HG02642 (cell line): ENCODE data around the gene CPM.
"Not testable (repeated sequence)": the region's sequence is repeated elsewhere in the genome, so short reads cannot be mapped to it uniquely, and the experiment has no call there.

Source experiments
- ATAC-seq: cut with Tn5 transposase; IDR thresholded peaks from one replicate; pipeline ENCODE4 v1.9.1; 2021; ENCODE audit warnings: mild to moderate bottlenecking; ENCODE audit not compliant: unreplicated experiment, poor library complexity

Gene CPM

DNA sequence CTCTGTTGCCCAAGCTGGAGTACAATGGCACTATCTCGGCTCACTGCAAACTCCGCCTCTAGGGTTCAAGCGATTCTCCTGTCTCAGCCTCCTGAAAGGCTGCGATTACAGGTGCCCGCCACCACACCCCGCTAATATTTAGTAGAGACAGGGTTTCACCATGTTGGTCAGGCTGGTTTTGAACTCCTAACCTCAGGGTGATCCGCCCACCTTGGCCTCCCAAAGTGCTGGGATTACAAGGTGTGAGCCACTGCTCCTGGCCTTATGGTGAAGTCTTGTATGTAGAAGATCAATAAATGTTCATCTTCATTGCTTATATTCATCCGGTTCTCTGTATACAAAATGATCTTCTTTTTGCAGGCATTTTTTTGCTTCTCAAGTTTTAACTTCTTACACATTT lies 77.2 kb downstream of the CPM start:
- no peak for ATAC-seq

DNA sequence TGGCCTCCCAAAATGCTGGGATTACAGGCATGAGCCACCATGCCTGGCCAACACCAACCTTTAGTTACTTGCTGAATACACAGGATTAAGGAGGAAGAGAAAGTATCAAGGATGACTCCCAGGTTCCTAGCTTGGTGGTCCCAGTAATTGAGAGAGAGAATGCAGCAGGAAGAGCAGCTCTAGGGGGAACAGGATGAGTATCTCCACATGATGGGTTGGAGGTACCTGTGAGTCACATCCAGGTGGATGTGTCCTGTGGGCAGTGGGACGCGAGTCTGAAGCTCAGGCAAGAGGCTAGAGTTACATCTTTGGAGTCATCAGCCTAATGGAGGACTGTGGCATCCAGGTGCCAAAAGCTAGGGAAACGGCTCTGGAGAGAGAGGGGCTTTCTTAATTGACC lies 77.9 kb downstream of the CPM start:
- ATAC-seq = no peak

DNA sequence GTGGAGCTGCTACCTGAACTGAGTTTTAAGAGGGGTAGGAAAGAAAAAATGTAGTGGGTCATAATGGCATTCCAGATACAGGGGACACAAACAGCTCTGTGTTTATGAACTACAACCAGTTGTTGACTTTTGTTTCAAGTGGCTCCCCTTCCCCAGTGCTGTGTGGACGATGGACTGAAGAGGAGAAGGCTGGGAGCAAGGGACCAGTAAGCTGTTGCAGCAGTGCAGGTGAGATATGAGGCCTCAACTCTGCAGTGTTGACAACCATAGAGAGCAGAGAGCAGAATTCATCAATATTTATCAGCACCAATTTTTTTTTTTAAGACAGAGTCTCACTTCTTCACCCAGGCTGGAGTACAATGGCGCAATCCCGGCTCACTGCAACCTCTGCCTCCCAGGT lies 78.4 kb downstream of the CPM start:
- no peak for ATAC-seq

DNA sequence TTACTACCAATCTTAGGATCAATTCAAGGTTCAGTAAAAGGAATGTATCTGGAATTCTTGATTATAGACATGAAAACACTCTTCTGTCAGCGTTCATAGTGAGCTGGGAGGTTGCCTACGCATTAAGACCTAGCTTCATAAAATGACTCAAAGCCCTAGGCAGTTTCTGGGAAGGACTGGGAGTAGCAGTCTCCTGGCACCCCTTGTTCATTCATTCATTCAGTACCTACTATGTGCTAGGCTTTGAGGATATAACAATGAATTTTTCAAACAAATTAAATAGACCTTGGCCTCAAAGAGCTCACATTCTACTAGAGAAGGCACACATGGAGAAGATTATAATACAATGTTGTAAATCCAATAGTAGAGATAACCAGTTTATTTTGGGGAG lies 78.9 kb downstream of the CPM start:
- ATAC-seq = no peak

DNA sequence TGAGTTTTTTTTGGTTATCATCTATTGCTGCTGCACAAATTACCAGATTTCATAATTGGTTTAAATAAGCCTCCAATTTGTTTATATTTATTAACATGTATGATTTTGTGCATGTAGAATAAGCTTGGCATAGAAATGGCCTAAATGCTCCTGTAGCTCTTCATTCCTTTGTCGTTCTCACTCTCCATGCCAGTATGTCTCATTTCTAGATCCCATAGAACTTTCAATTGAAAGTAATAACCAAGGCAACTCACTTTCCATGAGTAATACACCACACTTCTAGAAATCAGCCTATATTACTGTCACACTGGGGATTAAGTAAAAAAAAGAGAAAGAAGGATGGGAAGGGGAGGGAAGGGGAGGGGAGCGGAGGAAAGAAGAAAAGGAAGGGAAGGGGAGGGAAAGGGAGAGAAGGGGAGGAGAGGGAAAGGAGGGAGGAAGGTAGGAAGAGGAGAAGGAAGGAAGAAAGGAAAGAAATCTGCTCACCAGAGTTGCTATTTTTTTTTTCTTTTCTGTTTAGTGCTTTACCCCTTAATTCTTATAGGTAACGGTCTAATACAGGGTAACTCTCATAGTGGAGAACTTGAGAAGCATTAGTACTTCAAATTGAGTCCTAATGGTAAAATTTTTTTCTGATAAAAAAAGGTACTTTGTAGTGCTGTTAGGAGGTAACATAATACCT lies 79.4 kb downstream of the CPM start:
- no peak for ATAC-seq

DNA sequence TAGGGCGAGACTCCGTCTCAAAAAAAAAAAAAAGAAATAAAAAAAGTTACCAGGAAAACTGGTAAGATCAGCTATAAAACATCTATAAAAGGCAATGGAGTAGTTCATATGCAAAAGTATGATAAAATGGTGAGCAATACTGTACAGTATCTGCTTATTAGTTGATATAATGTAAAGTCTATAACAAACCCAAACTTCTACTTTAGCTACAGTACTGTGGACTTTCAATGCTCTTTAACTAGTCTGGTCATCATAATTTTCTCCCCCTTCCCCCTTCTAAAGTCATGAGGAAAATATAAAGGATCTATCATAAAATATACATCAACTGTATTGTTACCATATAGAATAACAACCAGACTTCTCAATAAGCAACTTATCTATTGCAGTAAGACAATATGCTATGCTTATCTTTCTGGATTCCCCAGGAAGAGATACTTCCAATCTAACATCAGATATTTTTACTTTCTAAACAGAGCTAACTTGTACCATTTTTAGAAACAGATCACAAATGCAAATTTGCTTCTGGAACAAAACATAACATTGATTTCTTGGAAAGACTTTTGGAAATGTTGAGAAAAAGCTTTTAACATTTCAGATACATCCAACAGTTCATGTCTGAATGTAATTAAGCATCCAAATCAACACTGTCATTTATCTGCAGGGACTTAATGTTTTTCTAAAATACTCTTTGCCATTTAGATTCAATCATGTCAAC lies 81.2 kb downstream of the CPM start:
- no peak for ATAC-seq

DNA sequence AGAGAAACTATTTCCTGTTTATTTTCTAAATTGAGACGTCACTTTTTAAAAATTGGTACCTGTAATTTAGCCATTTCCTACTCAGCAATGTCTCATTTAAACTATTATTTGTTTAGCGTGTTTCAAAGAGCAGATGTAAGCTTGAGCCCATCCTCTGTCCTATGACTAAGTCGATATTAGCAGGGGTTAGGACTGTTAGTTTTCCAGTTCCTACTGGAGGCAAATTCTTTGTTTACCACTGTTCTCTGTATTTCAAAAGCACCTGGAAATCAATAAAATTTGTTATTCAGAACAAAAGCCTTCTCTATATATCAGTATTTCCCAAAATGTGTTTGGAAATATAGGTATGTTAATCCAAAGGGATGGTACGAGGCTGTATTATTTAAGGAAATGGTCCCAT lies 82.6 kb downstream of the CPM start:
- ATAC-seq = no peak

DNA sequence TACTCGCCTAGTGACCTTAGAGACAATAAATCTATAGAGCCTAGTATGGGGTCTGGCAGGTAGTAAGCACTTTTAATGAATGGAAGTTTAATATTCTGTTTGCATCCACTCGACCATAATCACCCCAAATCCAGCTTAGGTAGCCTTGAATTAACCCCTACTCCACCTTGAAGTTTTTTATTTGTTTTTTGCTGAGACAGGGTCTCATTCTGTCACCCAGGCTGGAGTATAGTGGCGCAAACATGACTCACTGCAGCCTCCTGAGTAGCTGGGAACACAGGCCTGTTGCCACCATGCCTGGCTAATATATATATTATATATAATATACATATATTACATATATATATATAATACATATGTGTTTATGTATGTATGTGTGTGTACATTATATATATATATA lies 86.2 kb downstream of the CPM start:
- no peak for ATAC-seq

DNA sequence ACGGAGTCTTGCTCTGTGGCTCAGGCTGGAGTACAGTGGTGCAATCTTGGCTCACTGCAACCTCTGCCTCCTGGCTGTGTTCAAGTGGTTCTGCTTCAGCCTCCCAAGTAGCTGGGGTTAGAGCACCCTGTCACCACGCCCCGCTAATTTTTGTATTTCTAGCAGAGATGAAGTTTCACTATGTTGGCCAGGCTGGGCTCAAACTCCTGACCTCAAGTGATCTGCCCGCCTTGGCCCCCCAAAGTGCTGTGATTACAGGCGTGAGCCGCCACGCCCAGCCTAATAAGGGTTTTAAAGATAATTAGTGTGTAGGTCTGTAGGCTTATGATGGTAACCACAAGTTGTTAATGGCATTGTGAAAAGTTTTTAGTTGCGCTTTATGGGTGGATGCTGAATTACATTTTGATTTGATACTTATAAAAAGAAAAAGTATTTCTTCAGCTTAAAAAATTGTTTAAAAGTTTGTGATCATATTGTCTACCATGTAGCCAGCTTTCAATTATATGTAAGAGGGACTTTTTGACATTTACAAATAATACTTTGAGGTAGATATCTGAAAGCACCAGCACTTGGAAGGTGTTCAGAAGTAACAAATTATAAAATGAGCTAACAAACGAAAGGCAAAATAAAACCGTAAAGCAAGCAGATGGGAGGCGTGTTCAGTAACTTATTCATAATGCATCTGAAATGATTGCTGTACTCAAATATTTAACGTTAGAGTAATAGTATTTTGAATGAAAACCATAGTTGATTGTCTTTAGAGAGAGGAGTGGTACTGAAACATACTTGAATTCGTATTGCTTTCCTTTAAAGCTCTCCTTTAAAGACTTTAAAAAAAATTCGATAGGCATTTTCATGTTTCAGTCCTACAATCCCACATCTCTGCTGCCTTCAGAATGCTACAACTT lies 87.9 kb downstream of the CPM start:
- no peak for ATAC-seq

DNA sequence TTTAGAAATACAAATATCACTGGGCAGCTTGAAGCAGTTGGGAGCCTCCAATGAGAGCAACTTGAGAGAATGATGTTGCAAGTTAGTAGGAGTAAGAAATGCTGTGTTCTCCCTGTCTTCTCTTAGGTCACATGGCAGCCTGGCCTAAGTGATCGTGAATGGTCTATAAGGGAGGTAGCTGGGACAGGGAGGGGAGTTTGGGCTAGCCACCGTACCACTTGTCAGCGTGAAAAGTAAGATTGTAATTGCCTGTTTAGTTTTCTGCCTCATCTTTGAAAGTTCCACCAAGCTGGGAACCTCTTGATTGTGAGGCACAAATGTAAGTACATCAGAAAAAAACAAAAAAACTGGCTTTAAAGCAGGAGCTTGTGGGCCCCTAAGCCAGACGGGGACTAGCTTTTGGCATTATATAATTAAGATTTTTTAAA lies 88.6 kb downstream of the CPM start:
- ATAC-seq = no peak

DNA sequence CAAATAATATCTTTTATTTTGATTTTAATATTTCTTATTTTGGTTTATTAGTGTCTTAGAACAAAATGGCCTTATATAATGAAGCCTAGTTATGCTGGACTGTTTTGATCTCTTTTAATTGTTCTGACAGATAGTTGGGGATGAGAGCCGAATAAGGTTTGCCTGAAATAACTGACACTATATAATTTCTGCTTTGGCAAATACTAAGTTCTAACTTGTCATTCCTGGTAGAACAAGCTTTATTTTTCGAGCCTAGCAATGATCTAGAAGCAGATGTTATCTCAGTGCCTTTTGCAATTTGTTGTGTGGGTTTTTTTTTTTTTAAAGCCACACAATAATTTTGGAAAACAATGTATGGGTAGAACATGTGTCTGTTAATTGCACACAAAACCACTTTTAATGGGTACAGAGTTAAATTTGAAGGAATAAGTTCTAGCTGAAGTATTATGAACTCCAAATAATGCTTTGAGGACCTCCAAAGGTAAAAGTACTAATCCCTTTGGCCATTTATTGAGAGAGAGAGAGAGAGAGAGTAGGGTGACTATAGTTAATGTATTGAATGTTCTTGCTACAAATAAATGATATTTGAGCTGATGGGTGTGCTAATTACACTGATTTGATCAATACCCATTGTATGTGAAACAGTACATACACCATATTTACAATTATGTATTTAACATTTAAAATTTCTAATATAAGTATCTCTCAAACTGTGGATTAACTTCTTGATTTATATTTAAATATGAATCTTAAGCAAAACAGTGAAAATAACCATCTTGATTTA lies 90.0 kb downstream of the CPM start:
- ATAC-seq = no peak

DNA sequence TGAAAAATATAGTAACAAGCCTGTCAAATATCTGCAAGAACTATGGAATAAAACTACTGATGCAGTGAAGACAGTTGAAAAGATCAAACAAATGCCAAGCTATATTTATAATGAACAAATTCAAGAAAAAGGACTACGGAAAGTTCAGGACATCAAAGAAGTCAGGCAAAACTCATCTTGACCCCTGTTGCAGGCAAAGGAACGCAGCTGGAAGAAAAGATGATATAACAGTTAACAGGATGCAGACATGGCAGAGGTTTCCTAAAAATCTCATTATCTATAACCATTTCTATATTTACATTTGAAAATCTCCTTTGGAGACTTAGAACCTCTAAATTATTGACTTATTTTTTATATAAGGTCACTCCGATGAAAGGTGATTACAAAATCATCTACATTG lies 90.8 kb downstream of the CPM start:
- no peak for ATAC-seq

DNA sequence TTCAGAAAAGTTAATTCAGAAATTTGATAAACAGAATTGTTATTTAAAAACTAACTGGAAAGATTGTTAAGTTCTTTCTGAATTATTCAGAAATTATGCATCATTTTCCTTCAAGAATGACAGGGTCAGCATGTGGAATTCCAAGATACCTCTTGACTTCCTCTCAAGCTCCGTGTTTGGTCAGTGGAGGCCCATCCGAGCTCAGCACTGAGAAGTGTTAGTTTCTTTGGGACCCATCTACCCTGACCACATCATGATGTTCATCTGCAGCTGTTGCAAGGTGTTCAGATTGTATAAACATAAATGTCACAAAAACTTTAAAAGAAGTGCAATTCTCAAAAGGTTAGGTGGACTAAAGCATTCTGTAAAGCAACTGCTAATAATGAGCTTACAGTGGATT lies 91.3 kb downstream of the CPM start:
- no peak for ATAC-seq

DNA sequence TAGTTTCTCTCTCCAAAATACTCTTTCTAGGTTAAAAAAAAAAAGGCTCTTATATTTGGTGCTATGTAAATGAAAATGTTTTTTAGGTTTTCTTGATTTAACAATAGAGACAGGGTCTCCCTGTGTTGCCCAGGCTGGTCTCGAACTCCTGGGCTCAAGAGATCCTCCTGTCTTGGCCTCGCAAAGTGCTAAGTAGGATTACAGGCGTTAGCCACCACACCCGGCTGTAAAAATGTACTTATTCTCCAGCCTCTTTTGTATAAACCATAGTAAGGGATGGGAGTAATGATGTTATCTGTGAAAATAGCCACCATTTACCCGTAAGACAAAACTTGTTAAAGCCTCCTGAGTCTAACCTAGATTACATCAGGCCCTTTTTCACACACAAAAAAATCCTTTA lies 91.8 kb downstream of the CPM start:
- not testable (repeated sequence) for ATAC-seq

DNA sequence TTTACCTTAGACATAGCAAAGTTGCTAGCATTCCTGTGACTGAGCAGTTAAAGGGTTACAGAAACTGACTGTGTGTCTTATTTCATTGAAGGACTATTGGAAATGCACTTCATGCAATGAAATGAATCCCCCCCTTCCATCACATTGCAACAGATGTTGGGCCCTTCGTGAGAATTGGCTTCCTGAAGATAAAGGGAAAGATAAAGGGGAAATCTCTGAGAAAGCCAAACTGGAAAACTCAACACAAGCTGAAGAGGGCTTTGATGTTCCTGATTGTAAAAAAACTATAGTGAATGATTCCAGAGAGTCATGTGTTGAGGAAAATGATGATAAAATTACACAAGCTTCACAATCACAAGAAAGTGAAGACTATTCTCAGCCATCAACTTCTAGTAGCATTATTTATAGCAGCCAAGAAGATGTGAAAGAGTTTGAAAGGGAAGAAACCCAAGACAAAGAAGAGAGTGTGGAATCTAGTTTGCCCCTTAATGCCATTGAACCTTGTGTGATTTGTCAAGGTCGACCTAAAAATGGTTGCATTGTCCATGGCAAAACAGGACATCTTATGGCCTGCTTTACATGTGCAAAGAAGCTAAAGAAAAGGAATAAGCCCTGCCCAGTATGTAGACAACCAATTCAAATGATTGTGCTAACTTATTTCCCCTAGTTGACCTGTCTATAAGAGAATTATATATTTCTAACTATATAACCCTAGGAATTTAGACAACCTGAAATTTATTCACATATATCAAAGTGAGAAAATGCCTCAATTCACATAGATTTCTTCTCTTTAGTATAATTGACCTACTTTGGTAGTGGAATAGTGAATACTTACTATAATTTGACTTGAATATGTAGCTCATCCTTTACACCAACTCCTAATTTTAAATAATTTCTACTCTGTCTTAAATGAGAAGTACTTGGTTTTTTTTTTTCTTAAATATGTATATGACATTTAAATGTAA lies 93.5 kb downstream of the CPM start:
- no peak for ATAC-seq

DNA sequence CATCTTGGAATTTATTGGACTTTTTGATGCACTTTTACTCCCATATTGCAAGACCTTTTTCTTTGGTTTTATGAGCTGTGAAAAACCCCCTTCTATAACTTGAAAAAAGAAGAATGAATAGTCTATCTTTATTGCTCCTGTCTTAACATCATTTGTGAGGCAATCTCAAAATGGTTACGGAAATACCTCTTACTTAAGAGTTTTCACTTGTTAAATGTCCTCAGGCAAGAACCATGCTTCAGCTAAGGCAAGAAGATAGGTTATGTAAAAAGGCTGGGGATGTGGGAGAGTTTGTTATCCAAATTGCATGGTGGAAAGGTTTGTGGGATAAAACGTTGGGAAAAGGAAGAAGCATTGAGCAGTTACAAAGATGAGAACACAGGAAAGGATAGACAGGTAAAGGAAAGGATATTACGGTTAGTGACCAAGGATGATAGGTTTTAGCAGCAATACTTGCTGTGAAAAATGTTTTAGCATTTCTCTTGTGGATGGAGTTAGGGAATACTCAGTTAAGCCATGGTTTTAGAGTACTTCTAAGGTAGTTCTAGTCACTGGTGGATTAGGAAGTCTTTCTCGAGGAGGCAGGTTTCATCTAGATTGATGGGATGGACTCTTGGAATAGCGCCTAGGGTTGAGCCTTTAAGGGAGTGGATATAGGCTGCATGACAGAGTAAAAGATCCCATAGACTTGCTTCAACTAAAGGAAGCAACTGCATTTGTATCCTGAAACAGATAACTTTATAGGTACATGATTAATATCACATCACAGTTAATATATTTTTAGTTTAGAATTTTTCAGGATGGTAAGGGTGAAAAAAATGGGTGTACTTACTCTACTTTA lies 94.7 kb downstream of the CPM start:
- no peak for ATAC-seq

DNA sequence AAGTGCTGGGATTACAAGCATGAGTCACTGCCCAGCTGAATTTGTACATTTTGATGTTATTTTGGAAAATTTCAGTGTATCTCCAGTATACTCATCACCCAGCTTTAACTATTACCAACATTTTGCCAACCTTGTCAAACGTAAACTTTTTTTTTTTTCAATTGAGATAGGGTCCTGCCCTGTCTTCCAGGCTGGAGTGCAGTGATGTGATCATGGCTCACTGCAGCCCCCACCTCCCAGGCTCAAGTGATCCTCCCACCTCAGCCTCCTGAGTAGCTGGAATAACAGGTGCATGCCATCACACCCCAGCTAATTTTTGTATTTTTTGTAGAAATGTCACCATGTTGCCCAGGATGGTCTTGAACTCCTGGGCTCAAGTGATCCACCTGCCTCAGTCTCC lies 95.8 kb downstream of the CPM start:
- ATAC-seq = no peak

DNA sequence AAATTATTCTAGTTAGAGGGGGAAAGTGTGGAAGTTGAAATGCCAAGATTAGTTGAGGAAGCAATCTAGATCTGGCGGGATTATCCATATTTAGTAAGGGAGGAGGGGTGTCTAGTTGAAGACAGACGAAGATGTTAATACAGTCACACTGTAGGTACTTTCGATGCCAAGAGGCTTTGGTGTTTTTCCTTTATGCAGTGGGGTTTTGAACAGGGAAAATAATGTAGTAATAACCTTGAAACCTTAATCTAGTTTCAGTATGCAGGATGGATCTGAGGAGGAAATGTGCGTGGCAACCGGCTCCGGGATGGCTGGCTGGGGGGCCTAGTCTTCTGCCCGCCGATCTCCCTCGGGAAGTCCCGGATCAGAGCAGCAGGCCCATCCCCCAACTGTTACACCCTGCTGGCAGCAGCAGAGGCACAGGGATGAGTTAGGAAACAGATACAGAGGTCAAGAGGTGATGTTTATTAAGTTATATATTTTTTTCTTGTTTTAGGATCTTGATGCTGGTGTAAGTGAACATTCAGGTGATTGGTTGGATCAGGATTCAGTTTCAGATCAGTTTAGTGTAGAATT lies 97.5 kb downstream of the CPM start:
- no peak for ATAC-seq
